Measurements from ENCODE around the gene GP1BB. TPM values are rescaled to one million over a fixed set of nuclear protein-coding genes. Genes with fewer than 3 reads are reported as not detected.
A peak's percentile ranks its signal among the peaks of the same experiment; 100 is the strongest.

GP1BB gene
- total RNA-seq, 2 donors from 2014 or later = 0.40 TPM; not detected in 1

GRCh38 chr22:19769393-19769715 lies 46.0 kb downstream of the GP1BB start:
- ATAC-seq (no peak), DNase-seq (no peak)

DNA sequence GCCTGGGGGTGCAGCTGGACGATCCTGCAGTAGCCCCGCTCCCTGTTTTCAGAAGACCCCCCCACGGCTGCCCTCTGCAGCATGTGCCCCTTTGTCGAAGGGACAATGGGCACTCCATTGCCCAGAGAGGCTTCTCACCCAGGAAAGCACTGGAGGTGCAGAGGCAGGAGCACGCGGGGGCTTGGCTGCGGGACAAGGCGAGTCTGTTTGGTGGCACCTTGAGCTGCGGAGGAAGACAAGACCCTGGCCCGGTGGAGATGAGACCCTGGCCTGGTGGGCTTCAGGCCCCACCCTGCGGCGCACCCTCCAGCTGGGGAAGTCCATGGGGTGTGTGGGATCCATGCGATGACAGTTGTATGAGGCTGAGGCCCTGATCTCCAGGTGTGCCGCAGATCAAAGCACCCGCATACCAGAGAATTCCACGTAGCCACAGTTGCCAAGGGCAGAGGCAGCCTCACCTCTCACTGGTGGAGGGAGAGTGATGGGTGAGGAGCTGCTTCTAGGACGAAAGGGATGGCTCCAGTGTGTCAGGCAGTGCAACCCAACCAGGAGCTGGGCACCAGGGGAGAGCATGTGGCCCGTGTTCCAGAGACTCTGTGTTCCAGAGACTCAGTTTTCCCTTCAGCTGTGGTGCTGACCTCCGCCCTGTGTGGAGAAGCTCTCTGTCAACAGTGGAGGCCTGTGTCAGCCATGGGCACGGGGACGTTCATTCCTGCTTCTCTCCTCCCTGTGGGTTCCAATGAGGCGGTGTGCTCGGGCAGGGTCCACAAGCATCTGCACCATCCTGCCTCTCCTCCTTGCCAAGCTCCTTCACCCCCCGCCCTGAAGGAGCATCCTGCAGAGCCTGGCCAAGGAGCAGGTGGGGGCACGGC lies 47.2 kb downstream of the GP1BB start:
- intact Hi-C loops (cut with DNase I, micrococcal nuclease) = no loop called here

More at GRCh38 chr22:19769393-19769715, 46.0 kb downstream of the GP1BB start:
- intact Hi-C loops (cut with DNase I, micrococcal nuclease) = loop anchor here in 1 of 2 donors (10.0 kb wide), 1 partner anchor 55 kb away; no protein-coding TSS in a partner anchor

GRCh38 chr22:19772422-19772672 lies 49.0 kb downstream of the GP1BB start:
- DNase-seq (no peak), ATAC-seq (no peak)
- intact Hi-C loops (cut with DNase I, micrococcal nuclease) = no loop called here

More for the DNA sequence above, 47.2 kb downstream of the GP1BB start:
- ATAC-seq = no peak
- no peak for DNase-seq

DNA sequence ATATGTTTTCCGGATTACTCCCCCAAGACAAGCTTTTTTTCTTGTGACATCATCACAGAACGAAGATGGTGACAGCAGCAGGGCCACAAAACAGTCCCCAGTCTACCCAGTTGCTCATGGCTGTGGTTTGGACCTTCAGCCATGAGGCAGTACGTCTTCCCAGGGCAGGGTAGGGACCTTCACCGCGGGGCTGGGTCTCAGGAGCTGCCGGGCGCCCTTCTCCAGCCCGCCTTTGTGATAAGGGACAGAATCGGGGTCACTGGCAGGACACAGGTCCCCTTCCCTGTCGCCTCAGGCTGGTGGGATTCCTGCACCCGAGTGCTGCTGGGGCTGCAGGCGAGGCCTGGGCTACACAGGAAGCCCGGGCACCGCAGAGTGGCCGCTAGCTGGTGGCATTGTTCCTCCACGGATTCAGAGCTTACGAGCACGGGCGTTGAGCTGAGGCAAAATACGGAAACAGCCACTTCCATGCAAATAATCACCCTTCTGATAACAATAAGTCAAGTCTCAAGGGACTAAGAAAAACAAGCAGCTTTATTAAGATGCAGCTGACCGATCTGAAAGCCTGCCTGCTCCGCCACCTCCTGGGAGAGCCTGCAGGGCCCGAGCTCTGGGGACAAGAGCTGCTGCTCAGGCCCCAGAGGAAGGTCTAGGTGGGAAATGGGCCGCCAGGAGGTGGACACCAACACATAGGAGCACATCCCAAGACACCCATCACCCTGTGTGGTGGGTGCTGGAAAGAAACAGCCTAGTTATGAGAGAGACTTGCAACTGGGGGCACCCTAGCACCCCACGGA lies 49.5 kb downstream of the GP1BB start:
- DNase-seq = peak in 1 of 2 donors; percentile 32
- no peak for ATAC-seq
- intact Hi-C loops (cut with DNase I, micrococcal nuclease) = no loop called here

- ATAC-seq (no peak), DNase-seq (no peak)
- intact Hi-C loops (cut with DNase I, micrococcal nuclease) = no loop called here
Measured at GRCh38 chr22:19773470-19774040, 50.2 kb downstream of the GP1BB start.

Other genes starting within 250 kb of the GP1BB start
- gene UFD1, start 244.3 kb upstream of the GP1BB start, total RNA-seq = 10 to 100 TPM; 48.8 to 51.8 TPM
- gene CDC45, start 243.6 kb upstream of the GP1BB start, total RNA-seq = 1 to 10 TPM; 2.7 to 7.0 TPM
- gene CLDN5, start 199.1 kb upstream of the GP1BB start, total RNA-seq = 10 to 100 TPM; 18.6 to 27.7 TPM
- 1 to 10 TPM; 4.4 to 4.6 TPM for gene SEPTIN5, start 9.0 kb upstream of the GP1BB start, total RNA-seq
- 1 to 10 TPM; 1.6 to 1.9 TPM for gene TBX1, start 37.2 kb downstream of the GP1BB start, total RNA-seq
- 1 to 10 TPM; 3.3 to 4.6 TPM for gene GNB1L, start 131.3 kb downstream of the GP1BB start, total RNA-seq
- 1 to 10 TPM; 8.2 to 9.0 TPM for gene RTL10, start 131.3 kb downstream of the GP1BB start, total RNA-seq
- 10 to 100 TPM; 58.2 to 71.3 TPM for gene COMT, start 218.2 kb downstream of the GP1BB start, total RNA-seq
- gene TXNRD2, start 218.3 kb downstream of the GP1BB start, total RNA-seq = 10 to 100 TPM; 18.2 to 21.5 TPM